RCC 7860 (cell line): ENCODE data around the gene ABCA12.

Experiments
- DNase-seq: peaks from one replicate; pipeline ENCODE4 v3.0.0-alpha.2; 2015; ENCODE audit warnings: low spot score
- FAIRE-seq: peaks from 2 replicates; lab custom pipeline; 2012; peaks lifted over from hg19 to GRCh38; lab: Jason Lieb, UNC

ABCA12 gene

DNA sequence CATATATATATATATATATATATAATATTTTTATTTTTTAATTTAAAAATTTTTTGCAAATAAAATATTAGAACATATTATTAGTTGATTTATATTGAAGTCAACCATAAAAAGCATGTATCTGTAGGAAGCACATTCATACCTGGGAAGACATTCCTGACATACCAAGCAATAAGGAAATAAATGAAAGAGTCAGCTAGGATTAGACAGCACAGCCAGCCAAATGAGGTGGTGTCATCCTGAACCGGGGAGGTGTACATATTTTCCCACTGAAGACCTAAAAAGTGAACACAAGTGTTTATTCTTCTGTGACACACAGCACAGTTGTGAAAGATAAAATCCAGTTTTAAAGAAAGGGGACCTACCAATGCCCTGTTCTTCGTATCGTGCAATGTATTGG lies 149.2 kb downstream of the ABCA12 start:
- FAIRE-seq (no peak), DNase-seq (no peak)

DNA sequence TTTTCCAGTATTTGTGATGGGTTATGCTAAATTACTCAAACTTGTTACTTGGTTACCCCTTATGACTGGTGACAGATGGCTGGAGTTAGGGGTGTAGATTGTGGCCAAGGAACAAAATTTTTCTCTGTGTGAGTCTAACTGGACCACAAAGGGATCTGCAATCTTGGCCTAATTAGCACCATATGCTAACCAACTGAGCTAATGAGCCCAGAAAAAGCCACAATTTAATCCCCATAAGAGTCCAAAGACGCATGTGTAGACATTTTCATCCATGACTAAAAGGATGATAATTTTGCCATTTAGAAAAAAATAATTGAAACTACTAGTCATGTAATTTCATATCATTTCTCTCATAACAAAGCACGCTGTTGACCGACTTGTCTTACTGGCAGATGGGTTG lies 151.2 kb downstream of the ABCA12 start:
- no peak for FAIRE-seq
- no peak for DNase-seq

DNA sequence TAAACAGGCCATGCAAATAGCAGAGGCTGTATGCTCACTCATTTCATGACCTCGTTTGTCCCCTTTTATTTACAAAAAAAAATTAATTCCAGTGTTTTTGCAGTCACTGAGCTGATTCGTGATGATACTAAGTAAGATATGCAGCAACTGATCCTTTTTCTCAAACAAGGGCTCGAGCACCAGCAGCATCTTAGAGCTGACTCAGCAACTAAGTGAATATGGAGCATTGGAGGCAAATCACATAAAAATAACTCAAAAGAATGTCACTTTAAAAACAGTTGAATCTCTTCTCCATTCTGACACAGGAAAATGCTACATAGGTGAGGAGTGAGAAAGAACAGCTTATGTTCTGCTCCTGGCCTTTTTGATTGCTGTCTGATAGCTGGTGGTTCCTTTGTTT lies 152.8 kb downstream of the ABCA12 start:
- FAIRE-seq (no peak), DNase-seq (no peak)

DNA sequence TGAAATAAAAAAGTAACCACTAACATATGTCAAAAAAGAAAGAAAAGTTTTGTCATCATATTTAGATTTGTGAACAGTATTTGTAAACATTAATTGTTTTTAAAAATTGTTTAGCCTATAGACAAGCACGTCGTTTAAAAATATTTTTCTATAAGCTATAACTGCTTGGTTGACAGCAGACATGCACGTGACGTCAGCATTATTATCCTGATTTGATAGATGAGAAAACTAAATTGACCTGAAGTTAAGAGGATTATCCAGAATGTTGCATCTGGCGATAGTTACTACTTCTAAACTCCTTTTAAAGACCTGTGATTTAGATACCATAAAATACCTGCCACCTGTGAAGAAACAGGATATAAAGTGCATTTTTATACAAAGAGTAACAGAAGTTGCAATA lies 172.0 kb downstream of the ABCA12 start:
- FAIRE-seq = no peak
- DNase-seq = no peak

DNA sequence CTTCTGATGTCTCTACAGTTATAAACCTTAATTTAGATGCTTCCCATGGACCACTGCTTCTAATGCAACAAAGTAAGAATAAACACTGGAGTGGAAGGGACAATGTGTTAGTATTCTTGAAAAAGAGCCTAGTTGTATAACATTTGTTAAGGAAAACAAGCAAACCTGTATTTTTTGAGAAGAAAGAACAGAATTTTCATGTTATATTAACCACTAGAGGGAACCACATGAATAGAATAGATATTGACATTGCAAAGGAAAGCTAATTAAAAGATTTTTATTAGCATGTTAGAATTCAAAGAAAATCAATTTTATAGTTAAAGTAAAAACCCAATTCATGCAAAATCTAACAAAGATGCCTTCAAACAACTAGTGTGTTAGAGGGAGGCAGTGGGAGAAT lies 177.7 kb downstream of the ABCA12 start:
- no peak for DNase-seq
- no peak for FAIRE-seq

DNA sequence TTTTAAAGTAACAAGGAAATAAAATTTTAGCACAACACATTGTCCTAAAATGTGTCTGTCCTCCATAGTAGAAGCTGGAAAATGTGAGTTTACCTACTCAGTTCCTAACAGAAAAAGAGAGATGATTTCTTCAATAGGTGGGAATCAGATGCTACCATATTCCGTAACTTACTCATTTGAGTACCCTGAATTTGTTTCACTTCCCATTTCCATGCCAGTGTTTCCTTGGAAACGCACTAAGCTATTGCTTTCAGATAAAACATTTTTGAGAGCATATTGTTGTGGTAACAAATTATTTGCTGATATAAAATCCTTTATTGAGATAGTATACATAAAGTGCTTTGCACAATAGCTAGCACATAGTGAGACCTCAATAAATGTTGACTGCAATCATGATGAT lies 191.5 kb downstream of the ABCA12 start:
- FAIRE-seq = no peak

DNA sequence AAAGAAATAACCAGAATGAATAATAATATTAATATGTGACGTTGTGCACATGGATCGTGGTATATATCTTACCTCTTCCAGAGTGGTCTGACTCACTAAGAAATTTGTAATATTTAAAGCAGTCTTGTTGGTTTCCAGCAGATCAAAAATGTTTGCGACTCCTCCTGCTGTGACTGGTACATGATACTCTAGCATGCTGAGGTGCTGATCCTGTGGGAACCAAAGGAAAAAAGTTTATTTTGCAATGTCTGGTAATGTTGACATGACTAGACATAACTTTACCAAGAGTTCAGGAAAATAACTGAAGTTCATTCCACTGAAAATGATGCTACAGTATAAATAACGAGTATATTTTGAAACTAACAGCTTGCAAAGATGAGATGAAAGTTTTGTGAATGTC lies 204.4 kb downstream of the ABCA12 start:
- FAIRE-seq (no peak), DNase-seq (no peak)

More for the DNA sequence above, 191.5 kb downstream of the ABCA12 start:
- no peak for DNase-seq

DNA sequence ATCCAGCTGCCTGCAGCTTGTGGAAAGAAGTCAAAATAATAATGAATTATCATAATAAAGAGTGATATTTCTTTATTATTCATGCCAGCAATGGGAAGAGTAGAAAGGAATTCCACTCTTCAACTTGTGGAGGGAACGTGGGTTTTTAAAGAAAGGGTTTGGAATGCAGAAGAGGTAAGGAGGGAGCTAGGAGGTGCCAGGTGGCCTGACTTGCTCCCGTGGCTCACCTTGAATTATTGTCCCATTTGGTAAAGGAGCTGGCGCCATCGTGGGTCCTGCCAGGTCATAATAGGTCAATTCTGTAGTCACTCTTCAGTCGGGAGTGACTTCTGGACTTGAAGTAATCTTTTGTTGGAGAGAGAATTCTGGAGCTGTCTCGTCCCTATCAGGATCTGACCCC lies 233.8 kb downstream of the ABCA12 start:
- no peak for DNase-seq
- FAIRE-seq = no peak

DNA sequence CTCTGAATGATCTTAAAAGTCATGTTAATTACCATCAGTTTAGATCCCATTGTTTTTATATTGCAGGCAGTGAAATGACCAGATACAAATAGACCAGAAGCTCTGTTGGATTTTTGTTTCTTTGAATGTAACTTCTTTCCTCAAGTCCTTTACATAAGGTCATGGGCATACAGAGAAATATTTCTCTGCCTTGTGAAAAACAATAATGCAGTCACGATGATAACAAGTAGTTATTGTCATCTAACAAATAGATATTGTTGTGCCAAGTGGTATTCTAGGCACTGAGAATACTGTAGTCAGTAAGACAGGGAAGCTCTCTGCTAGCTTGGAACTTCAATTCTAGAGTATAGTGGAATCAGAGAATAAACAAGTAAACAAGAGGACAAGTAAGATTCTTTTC lies 234.2 kb downstream of the ABCA12 start:
- no peak for DNase-seq
- no peak for FAIRE-seq

DNA sequence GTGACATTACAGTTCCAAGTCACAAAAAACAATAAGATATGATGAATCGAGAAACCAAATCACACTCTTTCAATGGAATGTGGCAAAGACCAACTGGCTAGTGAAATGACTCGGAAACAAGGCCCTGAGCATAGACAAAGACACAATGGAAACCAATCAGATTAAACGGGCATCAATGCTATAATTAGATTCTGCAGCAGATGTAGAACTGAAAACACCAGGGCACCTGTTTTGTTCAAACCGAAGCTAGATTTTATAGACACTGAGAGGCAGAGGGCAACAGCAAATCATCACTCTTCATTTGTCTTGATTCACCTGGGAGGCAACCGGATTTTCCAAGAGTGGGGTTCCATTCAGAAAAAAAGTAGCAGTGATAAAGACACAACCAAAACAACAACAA lies 236.1 kb downstream of the ABCA12 start:
- no peak for FAIRE-seq
- DNase-seq = no peak

DNA sequence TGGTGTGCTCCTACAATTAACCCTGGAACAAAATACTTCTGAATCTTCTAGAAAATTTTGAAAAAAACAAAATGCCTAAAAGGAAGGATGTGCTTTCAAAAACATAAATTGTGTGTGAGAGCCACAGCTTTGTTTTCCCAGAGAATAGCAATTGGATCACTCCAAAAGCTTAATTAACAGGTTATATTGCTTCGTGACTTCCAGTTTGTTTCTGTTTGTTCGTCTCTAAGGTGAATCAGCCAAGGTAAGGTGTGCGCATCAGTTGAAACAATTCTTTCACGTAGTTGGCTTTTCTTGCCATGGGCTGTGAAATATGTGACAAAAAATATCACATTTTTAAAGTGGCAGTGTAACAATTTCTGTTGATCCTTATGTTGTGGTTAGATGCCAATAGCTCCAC lies 238.7 kb downstream of the ABCA12 start:
- DNase-seq (no peak), FAIRE-seq (no peak)

DNA sequence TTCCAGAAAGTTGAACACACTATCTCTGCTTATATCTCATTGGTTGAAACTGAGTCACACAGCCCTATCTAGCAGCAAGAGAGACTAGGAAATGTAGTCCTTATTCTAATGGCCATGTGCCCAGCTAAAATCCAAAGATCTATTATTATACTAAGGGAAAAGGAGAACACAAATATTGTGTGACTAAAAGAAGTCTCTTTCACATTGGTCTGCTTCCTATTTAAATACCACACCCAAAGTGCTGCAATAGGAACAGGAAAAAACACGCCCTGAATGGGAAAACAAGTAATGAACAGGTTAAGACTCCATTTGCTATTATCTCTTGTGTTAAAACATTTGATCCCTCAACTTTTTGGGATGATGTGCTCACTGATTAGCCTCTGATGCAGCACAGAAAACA lies 242.2 kb downstream of the ABCA12 start:
- DNase-seq (no peak), FAIRE-seq (no peak)

DNA sequence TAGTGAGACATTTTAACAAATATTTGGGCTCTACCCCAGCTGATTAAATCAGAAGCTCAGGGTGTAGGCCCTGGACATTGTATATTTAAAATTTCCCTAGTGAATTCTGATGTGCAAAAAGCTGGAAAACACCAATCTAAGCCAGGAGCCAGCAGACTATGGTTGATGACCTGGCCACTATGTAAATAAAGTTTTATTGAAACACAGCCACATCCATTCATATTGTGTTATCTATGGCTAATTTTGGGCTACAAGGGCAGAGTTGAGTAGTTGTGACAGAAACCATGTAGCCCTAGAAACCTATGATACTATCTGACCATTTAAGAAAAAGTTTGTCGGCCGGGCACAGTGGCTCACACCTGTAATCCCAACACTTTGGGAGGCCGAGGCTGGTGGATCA lies 243.0 kb downstream of the ABCA12 start:
- FAIRE-seq (no peak), DNase-seq (no peak)

DNA sequence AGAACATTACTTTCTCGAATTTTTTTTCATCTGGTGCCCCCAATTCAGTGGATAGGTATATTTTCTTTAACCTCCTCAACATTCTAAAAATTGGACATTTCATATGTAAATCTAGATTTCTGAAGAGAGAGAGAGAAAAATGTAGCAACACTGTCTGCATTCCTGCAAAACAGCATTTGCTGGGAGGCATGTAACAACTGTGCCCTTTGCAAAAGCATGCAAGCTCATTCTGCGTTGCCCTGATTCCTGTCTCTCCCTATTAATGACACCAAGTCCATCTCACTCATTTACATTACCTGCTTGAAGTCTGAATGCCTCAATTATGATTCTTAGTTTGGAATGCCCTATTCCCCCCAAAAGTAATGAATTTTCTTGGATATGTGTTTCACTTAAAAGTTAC lies 249.1 kb downstream of the ABCA12 start:
- DNase-seq (no peak), FAIRE-seq (no peak)

DNA sequence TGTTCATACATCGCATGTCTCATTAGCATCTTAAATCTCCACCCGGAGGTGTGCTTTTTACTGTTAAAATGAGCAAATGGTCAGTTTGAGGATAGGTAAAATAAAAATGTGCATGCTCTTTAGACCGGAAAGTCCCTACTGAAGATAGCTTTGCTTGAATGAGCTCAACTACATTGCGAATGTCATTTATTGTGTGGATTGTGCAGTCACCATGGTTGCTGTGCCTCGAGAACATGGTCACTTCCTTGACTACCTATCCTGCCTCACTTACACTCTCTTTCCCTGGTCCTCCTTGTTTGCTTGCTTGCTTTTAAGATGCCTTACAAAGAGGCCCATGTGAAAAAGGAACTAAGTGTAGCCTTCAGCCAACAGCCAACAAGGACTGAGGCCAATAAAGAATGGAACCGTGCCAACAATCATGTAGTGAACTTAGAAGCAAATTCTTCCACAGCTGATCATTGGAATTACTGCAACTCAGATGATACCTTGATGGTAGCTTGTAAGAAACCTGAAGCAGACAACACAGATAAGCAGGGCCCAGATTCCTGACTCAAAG lies 256.7 kb downstream of the ABCA12 start:
- no peak for FAIRE-seq
- DNase-seq = peak; percentile 37
